Aortic smooth muscle cell (primary cell): ENCODE results near the gene CXCR2. TPM values are rescaled to one million over a fixed set of nuclear protein-coding genes. Genes with fewer than 3 reads are reported as not detected.

ENCODE experiments used
- total RNA-seq: library from RNA; depleted of rRNA; stranded (reverse); fragments of >200 nt; gene quantifications from 2 replicates; pipeline ENCODE4 v1.2.3, GENCODE V29; 2014

The CXCR2 gene
- total RNA-seq, result not detected in 2 replicates

GRCh38 chr2:218125626-218126080 is at the start of gene CXCR2:
TSS of gene CXCR2 (plus strand) at chr2:218126028. CDS start at chr2:218134802, 8,774 bp downstream.

DNA sequence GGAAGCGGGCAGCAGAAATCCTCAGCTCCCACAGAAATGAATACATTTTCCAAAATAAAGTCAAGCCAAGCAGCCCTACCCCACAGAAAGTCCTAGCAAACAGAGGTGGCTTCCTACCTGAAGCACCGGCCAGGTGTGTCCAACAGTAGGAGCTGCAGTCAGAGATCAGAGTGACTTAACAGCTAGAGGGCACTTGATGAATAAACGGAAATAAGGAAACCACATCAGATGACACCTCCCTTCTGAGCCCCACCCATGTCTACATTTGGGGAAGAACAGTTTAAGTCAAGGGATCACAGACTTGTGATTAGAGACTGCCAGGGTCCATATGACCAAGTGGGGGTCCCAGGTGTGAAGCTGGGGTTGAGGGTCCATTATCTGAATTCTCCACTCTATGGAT is 41.0 kb downstream of the CXCR2 start, which contains the start of gene CXCR1:
Gene CXCR1 (minus strand): TSS at position 172 of the 400 bp plus-strand sequence. CDS start 1,751 bp downstream, outside the sequence.

Other genes with a start within 250 kb of the CXCR2 start
- 71.2 and 100 TPM in 2 replicates for gene TNS1, start 123.0 kb upstream of the CXCR2 start, total RNA-seq
- gene RUFY4, start 56.8 kb upstream of the CXCR2 start, total RNA-seq, result not detected in 2 replicates
- not detected in 2 replicates for gene CXCR1, start 40.9 kb downstream of the CXCR2 start, total RNA-seq
- 403 and 416 TPM in 2 replicates for gene ARPC2, start 91.2 kb downstream of the CXCR2 start, total RNA-seq
- 0.19 TPM in 1 of 2 replicates, not detected in the other for gene GPBAR1, start 135.0 kb downstream of the CXCR2 start, total RNA-seq
- gene AAMP, start 144.1 kb downstream of the CXCR2 start, total RNA-seq, result 138 and 157 TPM in 2 replicates
- 27.5 and 29.1 TPM in 2 replicates for gene PNKD, start 144.5 kb downstream of the CXCR2 start, total RNA-seq
- gene TMBIM1, start 166.5 kb downstream of the CXCR2 start, total RNA-seq, result 321 and 346 TPM in 2 replicates
- 0.13 TPM in 1 of 2 replicates, not detected in the other for gene CATIP, start 230.8 kb downstream of the CXCR2 start, total RNA-seq